Measurements from ENCODE around the gene CCDC28A.

CCDC28A gene

GRCh38 chr6:138769102-138769676 is 4.4 kb upstream of the CCDC28A start:
- POLR2A ChIA-PET: no interaction called here
- Histone ChIP-seq H3K4me3 (ENCODE audit: low read depth, low read length) (no peak overlapping the region), H3K4me1 (ENCODE audit: control insufficient read depth, insufficient read depth, low read length) (no peaks in the 10 kb centered on the region), H3K36me3 (ENCODE audit: control insufficient read depth in 2 of 2, insufficient read depth in 1 of 2, low read length in 2 of 2) (no peaks in the 10 kb centered on the region), H3K27ac (ENCODE audit: extremely low read depth, low read depth, low read length) (no peak overlapping the region), H3K9me3 (ENCODE audit: control insufficient read depth, insufficient read depth, low read depth, low read length) (no peaks in the 10 kb centered on the region)
- TF ChIP-seq ZNF621 (tag by site-specific recombination; IDR thresholded peaks at IDR 0.05) (no peak), ZNF121 (tag by site-specific recombination; IDR thresholded peaks at IDR 0.05) (no peak), PRDM10 (tag by site-specific recombination; IDR thresholded peaks at IDR 0.05) (peak; percentile 83), ZNF175 (tag by site-specific recombination; IDR thresholded peaks at IDR 0.05) (no peak), HOXA7 (CRISPR knock-in tag; IDR thresholded peaks at IDR 0.05; ENCODE audit: borderline replicate concordance) (no peak), ZNF335 (tag by site-specific recombination; conservative IDR thresholded peaks at IDR 0.05) (no peak), ZNF596 (tag by site-specific recombination; IDR thresholded peaks at IDR 0.05) (no peak), ZXDB (tag by site-specific recombination; IDR thresholded peaks at IDR 0.05) (0 out of 2 replicates have a peak, but pooled peaks have one; percentile 13), ZSCAN18 (tag by site-specific recombination; IDR thresholded peaks at IDR 0.05) (no peak), ZNF366 (tag by site-specific recombination; conservative IDR thresholded peaks at IDR 0.05) (no peak), ZBTB8A (tag by site-specific recombination; IDR thresholded peaks at IDR 0.05) (no peak), PATZ1 (tag by site-specific recombination; IDR thresholded peaks at IDR 0.05) (no peak)
- CTCF ChIA-PET: interaction anchor here (1.0 to 12.8 kb wide), 5 partner anchors 77 to 653 kb away, joined by 3 to 157 read pairs (median 3); no protein-coding TSS in a partner anchor

- POLR2A ChIA-PET: interaction anchor here (0.6 to 2.5 kb wide), 7 partner anchors 11 to 601 kb away, joined by 3 to 12 read pairs (median 5); partner anchors contain the start of gene CITED2
- Histone ChIP-seq H3K4me1 (ENCODE audit: control insufficient read depth, insufficient read depth, low read length) (no peaks in the 10 kb centered on the region), H3K9me3 (ENCODE audit: control insufficient read depth, insufficient read depth, low read depth, low read length) (no peaks in the 10 kb centered on the region), H3K36me3 (ENCODE audit: control insufficient read depth in 2 of 2, insufficient read depth in 1 of 2, low read length in 2 of 2) (peaks cover 8 to 9% of the 10 kb centered on the region in 2 experiments; a peak in 2 of 3 replicates), H3K27ac (ENCODE audit: extremely low read depth, low read depth, low read length) (peak overlapping the region; percentile 88), H3K4me3 (ENCODE audit: low read depth, low read length) (peak overlapping the region; percentile 87)
- CTCF ChIA-PET: interaction anchor here (0.6 to 12.8 kb wide), 9 partner anchors 22 to 657 kb away, joined by 3 to 157 read pairs (median 3); no protein-coding TSS in a partner anchor
- no peak for TF ChIP-seq ZXDB (tag by site-specific recombination; IDR thresholded peaks at IDR 0.05)
- TF ChIP-seq ZFP41 (tag by site-specific recombination; IDR thresholded peaks at IDR 0.05; ENCODE audit: borderline replicate concordance): no peak
- peak; percentile 51; the same call in 1 of the 2 replicates for TF ChIP-seq FEZF1 (tag by site-specific recombination; IDR thresholded peaks at IDR 0.05)
- TF ChIP-seq ZNF654 (tag by site-specific recombination; IDR thresholded peaks at IDR 0.05; ENCODE audit: low read depth): no peak
- no peak for TF ChIP-seq ZNF776 (tag by site-specific recombination; IDR thresholded peaks at IDR 0.05; ENCODE audit: borderline replicate concordance)
- no peak for TF ChIP-seq OVOL3 (tag by site-specific recombination; IDR thresholded peaks at IDR 0.05)
- TF ChIP-seq ZNF280C (tag by site-specific recombination; IDR thresholded peaks at IDR 0.05): no peak
- no peak for TF ChIP-seq ZBTB10 (tag by site-specific recombination; IDR thresholded peaks at IDR 0.05)
- TF ChIP-seq ZNF704 (tag by site-specific recombination; IDR thresholded peaks at IDR 0.05): no peak
Observed at GRCh38 chr6:138772596-138773176, 883 bp upstream of the CCDC28A start.
